Bronchial epithelial cell (primary cell): ENCODE measurements around the gene AKAP10. TPM values are rescaled to one million over a fixed set of nuclear protein-coding genes. Genes with fewer than 3 reads are reported as not detected.

Experiments used
- DNase-seq: peaks from one replicate; pipeline ENCODE4 v3.0.0-alpha.2; 2010; ENCODE audit warnings: low read depth
- FAIRE-seq: peaks from 2 replicates; lab custom pipeline; 2011; peaks lifted over from hg19 to GRCh38; lab: Jason Lieb, UNC
- H3K27me3 ChIP-seq: 2 replicates; pipeline ENCODE4 v1.5.1; 2011; ENCODE audit warnings: low read length; ENCODE audit not compliant: control insufficient read depth, insufficient read depth
- H3K36me3 ChIP-seq: 2 replicates; pipeline ENCODE4 v1.5.1; 2011; ENCODE audit warnings: low read length; ENCODE audit not compliant: control insufficient read depth, insufficient read depth
- H3K4me3 ChIP-seq: 2 replicates; pipeline ENCODE4 v1.5.1; 2011; ENCODE audit warnings: mild to moderate bottlenecking, low read depth, low read length, control low read depth
- CTCF ChIP-seq: IDR thresholded peaks from 2 replicates; pipeline ENCODE4 v1.5.1; 2011; ENCODE audit warnings: mild to moderate bottlenecking, moderate library complexity, low read length, control low read depth, inconsistent platforms; ENCODE audit not compliant: insufficient read depth, severe bottlenecking
- total RNA-seq: library from RNA; depleted of rRNA; stranded (reverse); fragments of >200 nt; gene quantifications from 2 replicates; pipeline ENCODE4 v1.2.1, GENCODE V29; 2014

The AKAP10 gene
- total RNA-seq, 1 donor from 2014 or later = 17.9 TPM

- no peak for FAIRE-seq
- H3K27me3 ChIP-seq = peaks cover 2% of the 10 kb centered on the region
- no peaks in the 10 kb centered on the region for H3K36me3 ChIP-seq
- H3K4me3 ChIP-seq = no peak overlapping the region
- no peak for DNase-seq
- no peak for TF ChIP-seq CTCF
These were observed 100.2 kb downstream of the AKAP10 start for GRCh38 chr17:19877364-19877945.

- no peak for TF ChIP-seq CTCF
- FAIRE-seq (no peak), DNase-seq (no peak)
These were observed 101.0 kb downstream of the AKAP10 start for GRCh38 chr17:19876529-19877161.

GRCh38 chr17:19874256-19874655, 103.4 kb downstream of the AKAP10 start:
- DNase-seq (no peak), FAIRE-seq (no peak)
- Histone ChIP-seq H3K36me3 (no peaks in the 10 kb centered on the region), H3K27me3 (peaks cover 2% of the 10 kb centered on the region), H3K4me3 (no peak overlapping the region)
- TF ChIP-seq CTCF = no peak

More at GRCh38 chr17:19876529-19877161, 101.0 kb downstream of the AKAP10 start:
- no peak overlapping the region for H3K4me3 ChIP-seq
- peaks cover 2% of the 10 kb centered on the region for H3K27me3 ChIP-seq
- no peaks in the 10 kb centered on the region for H3K36me3 ChIP-seq

GRCh38 chr17:19873346-19873745, 104.3 kb downstream of the AKAP10 start:
- no peak for TF ChIP-seq CTCF
- Histone ChIP-seq H3K36me3 (no peaks in the 10 kb centered on the region), H3K4me3 (no peak overlapping the region), H3K27me3 (peaks cover 2% of the 10 kb centered on the region)
- FAIRE-seq (no peak), DNase-seq (no peak)

GRCh38 chr17:19868079-19868395, 109.6 kb downstream of the AKAP10 start:
- no peaks in the 10 kb centered on the region for H3K36me3 ChIP-seq
- FAIRE-seq (no peak), DNase-seq (no peak)
- no peaks in the 10 kb centered on the region for H3K27me3 ChIP-seq
- H3K4me3 ChIP-seq = peak overlapping the region; percentile 75
- peak; percentile 8 for TF ChIP-seq CTCF
